ENCODE measurements around the gene SYCE3. TPM values are rescaled to one million over a fixed set of nuclear protein-coding genes. Genes with fewer than 3 reads are reported as not detected.

The SYCE3 gene
- polyA plus RNA-seq, 3 donors = 0.23 to 0.47 TPM; not detected in 1

GRCh38 chr22:50516891-50517290 is 45.8 kb downstream of the SYCE3 start:
- DNase-seq (ENCODE audit: extremely low read depth in 1 of 11, low read depth in 9 of 11, low spot score in 4 of 11) = no peak

- DNase-seq (ENCODE audit: extremely low read depth in 1 of 11, low read depth in 9 of 11, low spot score in 4 of 11) = no peak
These were observed 46.7 kb downstream of the SYCE3 start for GRCh38 chr22:50516068-50516467.

- DNase-seq (ENCODE audit: extremely low read depth in 1 of 11, low read depth in 9 of 11, low spot score in 4 of 11) = no peak
These were observed 49.5 kb downstream of the SYCE3 start for GRCh38 chr22:50513175-50513574.

GRCh38 chr22:50508897-50509296 is 53.8 kb downstream of the SYCE3 start:
- no peak for DNase-seq (ENCODE audit: extremely low read depth in 1 of 11, low read depth in 9 of 11, low spot score in 4 of 11)

DNA sequence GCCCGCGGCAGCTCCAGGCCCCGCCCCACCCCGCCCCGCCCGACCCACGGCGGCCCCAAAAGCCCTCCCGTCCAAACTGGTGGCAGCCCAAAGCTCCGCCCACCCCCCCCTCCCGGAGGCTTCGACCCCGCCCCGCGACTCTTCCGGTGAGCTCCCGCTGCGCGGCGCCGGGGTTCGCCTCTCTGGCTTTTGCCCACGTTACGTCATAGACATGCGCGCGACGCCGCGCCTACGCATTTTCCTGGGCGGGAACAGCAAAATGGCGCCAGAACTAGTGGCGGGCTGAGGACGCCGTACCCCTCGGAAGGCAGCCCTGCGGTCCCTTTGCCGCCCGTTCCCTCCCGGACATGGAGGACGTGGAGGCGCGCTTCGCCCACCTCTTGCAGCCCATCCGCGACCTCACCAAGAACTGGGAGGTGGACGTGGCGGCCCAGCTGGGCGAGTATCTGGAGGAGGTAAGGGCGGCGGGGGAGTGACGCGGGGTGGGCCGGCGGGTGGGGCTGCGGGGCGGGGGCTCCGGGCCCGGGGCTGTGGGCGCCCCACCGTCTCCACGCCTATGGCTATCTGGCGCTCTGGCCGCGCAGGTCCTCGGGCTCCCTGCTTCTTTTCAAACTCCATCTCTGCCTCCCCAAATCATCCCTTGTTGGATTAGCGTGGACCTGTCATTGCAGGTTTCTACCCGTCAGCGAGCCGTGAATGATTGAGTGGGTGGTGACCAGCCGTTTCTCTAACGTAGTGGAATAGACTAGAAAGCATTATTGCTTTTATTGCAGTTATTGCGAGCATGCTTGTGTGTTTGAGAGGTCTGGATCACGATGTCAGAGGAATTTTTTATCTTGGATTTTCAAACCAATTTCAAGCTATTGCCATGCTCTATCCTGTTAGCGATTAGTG is 54.5 kb downstream of the SYCE3 start, which contains the start of gene NCAPH2:
Gene NCAPH2 (plus strand): TSS at position 234 of the 894 bp plus-strand sequence. CDS start 114 bp downstream, at position 348.
- DNase-seq (ENCODE audit: extremely low read depth in 1 of 11, low read depth in 9 of 11, low spot score in 4 of 11) = peak; percentile 92 to 99 (median 96)

DNA sequence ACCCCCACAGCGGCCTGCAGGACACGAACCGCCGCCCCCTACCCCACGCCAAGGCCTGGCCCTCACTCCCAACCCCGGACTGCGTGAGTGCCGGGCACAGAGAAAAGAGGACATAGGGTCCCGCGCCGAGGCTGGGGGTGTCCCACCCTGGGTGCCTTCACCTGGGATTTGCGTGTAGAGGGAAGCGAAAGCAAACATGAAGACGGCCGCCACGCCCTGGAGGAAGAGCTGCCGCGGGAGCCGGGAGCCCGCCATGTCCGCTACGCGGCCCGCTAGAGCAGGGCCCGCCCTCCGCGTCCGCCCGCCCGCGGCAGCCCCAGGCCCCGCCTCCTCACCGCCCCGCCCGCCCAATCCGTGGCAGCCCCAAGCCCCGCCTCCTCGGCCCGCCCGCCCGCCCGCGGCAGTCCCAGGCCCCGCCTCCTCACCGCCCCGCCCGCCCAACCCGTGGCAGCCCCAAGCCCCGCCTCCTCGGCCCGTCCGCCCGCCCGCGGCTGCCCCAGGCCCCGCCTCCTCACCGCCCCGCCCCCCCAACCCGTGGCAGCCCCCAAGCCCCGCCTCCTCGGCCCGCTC is 55.2 kb downstream of the SYCE3 start, which contains the start of gene LMF2:
Gene LMF2 (minus strand): TSS at position 282 of the 570 bp plus-strand sequence. CDS start 27 bp downstream, at position 255.
- no peak for DNase-seq (ENCODE audit: extremely low read depth in 1 of 11, low read depth in 9 of 11, low spot score in 4 of 11)

DNA sequence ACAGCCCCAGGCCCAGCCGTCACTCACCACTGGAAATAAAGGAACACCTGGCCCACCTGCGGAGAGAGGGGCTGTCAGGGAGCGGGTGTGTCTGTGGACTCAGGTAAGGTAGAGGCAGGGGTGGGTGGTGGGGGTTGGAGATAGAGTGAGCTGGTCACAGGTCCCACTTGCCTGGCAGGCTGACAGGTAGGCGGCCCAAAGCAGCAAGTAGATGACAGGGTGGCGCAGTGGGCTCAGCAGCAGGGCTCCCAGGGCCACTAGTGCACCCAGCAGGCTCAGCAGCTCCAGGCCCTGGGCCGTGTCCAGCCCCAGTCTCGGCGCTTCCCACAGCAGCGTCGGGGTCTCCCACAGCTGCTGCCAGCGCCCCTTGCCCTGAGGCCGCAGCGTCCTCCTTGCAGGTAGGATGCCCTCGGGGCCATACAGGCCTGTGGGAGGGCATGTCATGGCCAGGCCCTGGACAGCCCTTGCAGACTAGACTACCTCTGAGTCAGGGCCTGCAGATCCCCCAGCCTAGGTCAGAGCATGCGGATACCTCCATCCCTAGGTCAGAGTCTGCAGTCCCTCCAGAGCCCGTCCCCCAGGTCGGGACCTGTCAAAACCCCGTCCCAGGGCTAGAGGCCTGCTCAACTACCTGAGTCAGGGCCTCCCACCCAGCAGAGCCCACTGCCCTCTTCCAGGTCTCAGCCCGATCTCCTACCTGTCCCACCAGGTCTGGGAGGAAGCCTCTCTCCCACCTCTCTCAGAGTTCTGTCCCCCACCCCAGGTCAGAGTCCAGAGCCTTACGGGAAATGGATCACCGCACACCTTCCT is 55.9 kb downstream of the SYCE3 start:
- no peak for DNase-seq (ENCODE audit: extremely low read depth in 1 of 11, low read depth in 9 of 11, low spot score in 4 of 11)

DNA sequence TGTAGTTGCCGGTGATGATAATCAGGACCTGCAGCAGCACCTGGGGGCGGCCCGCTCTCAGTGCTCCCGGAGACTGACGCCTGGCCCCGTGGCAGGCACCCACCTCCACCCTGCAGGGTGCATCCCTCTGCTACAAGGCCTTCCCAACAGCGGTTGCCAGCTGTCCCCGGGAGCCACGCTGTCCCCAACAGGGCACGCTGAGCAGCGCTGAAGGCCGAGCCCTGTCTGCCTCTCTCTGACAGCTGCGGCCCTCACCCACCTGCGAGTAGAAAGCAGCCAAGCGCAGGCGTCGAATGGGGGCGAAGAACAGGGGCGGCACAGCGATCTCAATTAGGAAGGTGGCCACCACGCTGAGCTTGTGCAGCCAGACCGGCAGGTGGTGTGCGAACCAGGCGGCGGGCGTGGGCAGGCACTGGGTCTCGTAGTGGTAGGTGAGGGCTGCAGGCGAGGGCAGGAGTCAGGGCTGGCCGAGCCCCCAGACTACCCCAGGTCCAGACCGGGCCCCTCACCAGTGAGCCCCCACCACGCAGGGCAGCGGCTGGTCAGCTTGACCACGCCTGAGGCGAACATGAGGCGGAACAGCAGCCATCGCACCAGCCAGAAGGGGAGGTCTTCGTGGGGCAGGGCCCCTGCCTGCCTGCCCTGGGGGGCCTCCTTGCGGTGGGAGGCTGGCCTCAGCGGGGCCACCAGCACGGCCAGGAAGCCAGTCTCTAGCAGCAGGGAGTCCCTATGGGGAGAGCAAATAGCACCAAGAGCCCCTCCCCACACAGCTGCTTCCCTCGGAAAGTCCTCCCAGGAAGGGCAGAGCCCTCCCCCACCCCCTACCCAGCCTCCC is 56.7 kb downstream of the SYCE3 start:
- DNase-seq (ENCODE audit: extremely low read depth in 1 of 11, low read depth in 9 of 11, low spot score in 4 of 11) = no peak

DNA sequence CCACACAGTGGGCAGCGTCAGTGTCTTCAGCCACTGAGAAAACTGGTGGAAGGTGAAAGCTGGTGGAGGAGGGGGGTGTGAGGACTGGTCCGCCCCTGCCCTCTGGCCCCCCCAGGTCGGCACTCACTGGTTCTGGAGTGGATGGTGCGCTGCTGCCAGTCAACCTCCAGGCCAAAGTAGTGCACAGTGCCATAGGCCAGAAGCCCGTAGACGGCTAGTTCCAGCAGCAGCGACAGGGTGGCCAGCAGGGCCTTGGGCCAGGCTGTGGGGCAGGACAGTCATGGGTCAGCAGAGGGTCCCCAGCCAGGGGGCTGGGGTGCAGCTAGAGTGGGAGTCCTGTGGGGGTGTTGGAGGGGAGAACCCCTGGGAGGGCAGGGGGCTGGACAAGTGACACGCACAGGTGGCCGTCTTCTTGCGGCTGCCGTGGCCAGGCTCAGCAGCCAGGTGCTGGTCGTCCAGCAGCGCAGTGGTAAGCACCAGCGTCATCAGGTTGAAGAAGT is 57.4 kb downstream of the SYCE3 start:
- no peak for DNase-seq (ENCODE audit: extremely low read depth in 1 of 11, low read depth in 9 of 11, low spot score in 4 of 11)

DNA sequence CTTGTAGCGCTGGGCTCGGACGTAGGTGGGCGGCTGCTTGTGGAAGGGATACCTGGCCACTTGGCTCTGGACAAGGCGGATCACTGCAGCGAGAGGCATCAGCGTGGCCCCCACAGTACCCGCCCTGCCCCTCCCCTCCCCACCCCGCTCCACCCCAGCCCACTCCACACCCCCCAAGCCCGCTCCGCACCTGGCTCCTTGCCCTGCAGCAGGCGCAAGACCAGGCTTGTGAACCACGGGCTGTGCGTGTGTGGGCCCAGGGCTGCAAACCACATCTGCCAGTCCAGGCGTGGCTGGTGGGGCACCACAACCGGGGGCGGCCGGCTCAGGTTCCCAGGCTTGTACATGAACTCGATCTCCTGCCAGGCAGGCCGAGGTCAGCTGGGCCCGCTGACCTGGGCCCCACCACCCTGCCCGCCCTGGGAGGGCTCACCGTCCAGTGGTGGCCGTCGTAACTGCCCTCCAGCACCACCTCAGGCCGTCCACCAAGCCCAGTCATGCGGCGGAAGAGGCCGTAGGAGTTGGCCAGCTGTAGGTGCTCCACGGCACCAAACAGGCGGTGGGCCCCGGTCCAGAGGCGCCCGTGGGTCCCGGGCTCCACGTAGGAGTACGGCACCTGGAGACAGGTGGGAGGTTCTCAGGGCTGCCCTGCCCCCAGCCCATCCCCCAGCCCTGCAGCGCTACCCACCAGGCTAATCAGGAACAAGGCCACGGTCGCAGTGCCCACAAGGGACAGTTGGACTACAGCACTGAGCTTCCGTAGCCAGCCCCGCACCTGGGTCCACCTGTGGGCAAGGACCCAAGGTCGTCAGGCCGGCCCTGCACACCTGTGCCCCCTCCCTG is 58.1 kb downstream of the SYCE3 start:
- no peak for DNase-seq (ENCODE audit: extremely low read depth in 1 of 11, low read depth in 9 of 11, low spot score in 4 of 11)

GRCh38 chr22:50503475-50504145 is 59.1 kb downstream of the SYCE3 start:
- DNase-seq (ENCODE audit: extremely low read depth in 1 of 11, low read depth in 9 of 11, low spot score in 4 of 11) = no peak

DNA sequence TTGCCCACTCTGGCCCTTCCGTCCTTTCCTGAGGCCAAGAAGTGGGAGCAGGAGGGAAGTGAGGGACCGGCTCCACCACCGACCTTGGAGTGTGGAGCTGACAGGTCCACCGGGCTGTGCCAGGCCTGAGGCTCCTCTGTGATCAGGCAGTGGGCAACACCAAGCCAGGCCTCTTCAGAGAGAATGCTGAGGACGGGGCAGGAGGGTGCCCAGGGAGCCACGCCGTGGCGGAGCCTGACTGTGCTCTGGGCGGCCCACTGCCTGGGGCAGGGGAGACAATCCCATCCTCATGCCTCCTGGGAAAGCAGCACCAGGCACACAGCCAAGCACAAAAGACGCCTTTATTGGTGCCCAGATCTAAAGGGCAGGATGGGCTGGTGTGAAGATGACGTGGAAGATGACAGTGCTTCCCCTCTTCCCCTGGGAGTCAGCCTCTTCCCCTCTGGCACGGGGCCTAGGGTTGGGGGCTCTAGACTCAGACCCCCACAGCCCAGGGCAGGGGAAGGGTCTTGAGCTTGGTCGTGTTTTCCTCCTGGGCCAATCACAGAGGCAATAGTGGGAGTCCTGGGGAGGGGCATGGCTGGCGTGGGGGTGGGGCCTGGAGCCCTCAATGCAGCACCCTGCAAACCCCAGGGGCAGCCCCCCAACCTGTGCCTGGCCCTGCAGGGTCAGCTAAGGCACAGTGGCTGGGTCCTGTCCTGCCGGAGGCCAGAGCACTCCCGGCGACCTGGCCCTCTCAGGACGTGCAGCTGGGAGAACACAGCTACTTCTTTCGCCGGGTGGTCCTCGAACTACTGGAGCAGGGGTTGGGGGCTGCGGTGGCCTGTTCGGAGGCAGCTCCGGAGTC is 59.9 kb downstream of the SYCE3 start:
- DNase-seq (ENCODE audit: extremely low read depth in 1 of 11, low read depth in 9 of 11, low spot score in 4 of 11) = no peak

DNA sequence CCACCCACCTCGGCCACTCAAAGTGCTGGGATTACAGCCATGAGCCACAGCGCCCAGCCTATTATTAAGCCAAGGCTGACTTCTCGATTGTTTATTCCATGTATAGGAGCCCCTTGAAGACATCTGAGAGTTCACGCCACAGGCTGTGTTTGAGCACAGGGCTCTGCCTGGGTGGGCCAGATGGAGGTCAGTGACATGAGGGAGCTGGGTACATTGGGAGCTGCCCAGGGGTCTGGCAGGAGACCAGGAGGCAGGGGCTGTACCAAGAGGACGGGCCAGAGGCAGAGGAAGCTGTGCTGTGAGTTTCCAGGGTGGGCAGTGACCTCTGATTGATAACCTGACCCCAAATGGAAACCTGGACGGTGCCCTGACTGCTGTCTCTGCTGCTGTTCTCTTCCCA is 60.6 kb downstream of the SYCE3 start:
- no peak for DNase-seq (ENCODE audit: extremely low read depth in 1 of 11, low read depth in 9 of 11, low spot score in 4 of 11)

Data from renal cortex interstitium (tissue), 11 donors.